GM12873 (cell line): ENCODE measurements around the gene PPIG.

Experiments used
- CTCF ChIP-seq: IDR thresholded peaks from 2 replicates; pipeline ENCODE4 v1.5.1; 2012; ENCODE audit warnings: low read depth, mild to moderate bottlenecking, moderate library complexity, low read length, control low read depth; ENCODE audit not compliant: insufficient read depth; ENCODE audit errors: missing control alignments

PPIG gene

GRCh38 chr2:169661265-169661664, 77.1 kb downstream of the PPIG start:
- no peak for TF ChIP-seq CTCF

DNA sequence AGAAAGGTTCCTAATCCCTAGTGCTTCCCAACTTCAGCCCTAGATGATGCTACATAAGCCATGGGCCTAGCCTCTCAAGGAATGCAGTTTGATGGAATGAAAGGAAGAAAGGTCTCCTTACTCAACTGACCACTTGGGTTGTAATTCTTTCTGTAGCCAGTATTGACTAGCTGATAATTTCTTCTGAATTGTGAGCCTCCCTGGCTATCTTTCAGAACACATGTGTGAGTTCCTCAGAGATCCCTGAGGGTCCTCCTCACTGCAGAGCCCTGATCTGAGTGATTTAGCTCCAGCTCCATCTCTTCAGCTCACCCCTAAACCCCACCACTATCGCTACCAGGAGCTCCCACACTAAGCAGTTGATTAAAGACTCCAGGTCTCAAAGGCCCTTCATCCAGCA, 78.6 kb downstream of the PPIG start:
- TF ChIP-seq CTCF, result no peak

DNA sequence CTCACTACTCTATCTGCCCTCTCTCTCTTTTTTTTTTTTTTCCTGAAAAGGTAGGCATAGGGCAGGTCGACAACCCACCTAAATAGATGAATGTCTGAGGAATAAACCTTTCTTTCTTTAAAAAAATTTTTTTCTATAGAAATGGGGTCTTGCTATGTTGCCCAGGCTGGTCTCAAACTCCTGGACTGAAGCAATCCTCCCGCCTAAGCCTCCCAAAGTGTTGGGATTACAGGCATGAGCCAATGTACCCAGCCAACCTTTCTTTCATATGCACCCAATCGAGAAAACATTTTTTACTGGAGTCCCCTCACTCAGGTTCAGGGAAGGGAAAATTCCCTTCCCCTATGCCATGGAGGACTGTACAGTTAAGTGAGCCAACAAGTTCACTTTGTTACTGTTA, 79.1 kb downstream of the PPIG start:
- TF ChIP-seq CTCF, result no peak

DNA sequence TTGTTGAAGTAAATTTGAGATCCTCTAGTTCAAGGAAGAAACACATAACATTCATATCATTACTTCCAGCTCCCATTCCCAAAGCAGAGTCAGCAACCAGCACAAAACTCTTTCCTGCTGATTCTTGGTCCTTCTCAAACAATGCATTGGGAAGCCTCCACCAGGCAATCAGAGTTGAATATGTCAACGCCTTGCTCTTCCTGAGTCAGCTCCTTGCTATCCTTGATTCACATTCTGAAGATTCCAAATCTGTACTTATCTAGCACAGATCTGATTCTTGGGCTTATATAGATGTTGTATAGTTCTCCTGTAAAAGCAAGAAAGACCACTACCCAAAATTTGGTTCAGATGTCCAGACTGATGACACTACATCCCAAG, 80.4 kb downstream of the PPIG start:
- TF ChIP-seq CTCF, result no peak

DNA sequence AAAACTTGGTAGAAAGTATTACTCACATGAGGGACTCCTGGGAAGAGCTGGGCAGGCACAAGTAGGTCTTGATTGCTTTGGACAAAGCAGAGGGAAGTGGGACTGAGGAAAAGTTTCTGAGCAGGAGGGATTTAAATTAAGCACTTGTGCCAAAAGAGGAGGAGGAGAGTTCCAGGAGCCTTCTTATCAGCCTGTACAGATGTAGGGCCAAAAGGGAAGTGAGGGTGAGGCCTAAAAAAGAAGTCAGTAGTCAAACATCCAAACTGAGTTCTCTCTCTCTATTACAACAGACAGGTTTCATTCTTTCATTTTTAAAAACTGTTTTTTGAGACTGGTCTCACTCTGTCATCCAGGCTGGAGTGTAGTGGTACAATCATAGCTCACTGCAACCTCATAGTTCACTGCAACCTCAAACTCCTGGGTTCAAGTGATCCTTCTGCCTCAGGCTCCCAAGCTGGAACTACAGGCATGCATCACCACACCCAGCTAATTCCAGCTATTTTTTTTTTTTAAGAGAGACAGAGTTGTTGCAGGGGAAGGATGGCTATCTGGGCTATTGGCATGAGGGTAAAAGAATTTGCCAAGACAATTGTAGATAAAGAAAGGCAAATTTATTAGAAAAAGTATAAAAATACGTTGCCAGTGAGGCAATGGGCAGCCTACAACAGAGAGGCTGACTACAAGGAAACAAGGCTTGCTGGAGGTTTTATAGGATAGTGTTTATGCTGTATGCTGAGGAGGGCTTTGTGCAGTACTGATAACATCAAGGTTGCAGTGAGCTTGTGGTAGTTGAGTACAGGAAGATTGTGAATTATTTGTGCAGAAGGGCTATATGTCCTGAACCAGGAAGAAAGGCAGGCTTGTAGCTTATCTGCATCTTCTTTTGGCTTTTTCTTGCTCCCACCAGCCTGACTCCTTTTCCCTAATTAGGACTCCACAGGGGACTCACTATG, 81.1 kb downstream of the PPIG start:
- TF ChIP-seq CTCF, result no peak

GRCh38 chr2:169667583-169667982, 83.4 kb downstream of the PPIG start:
- TF ChIP-seq CTCF, result no peak

- no peak for TF ChIP-seq CTCF
These were observed 86.1 kb downstream of the PPIG start for GRCh38 chr2:169670215-169670651.
